ENCODE measurements around the gene FZD10.

FZD10 gene

GRCh38 chr12:130152386-130152785 is 9.9 kb upstream of the FZD10 start:
- Histone ChIP-seq H3K27ac (ENCODE audit: poor library complexity, severe bottlenecking) (no peak overlapping the region), H3K27me3 (ENCODE audit: insufficient read depth, poor library complexity, severe bottlenecking) (no peaks in the 10 kb centered on the region), H3K4me1 (ENCODE audit: insufficient read depth, poor library complexity, severe bottlenecking) (no peaks in the 10 kb centered on the region), H3K36me3 (ENCODE audit: low read depth) (no peaks in the 10 kb centered on the region), H3K4me3 (ENCODE audit: severe bottlenecking) (no peak overlapping the region), H3K9me3 (ENCODE audit: severe bottlenecking) (no peaks in the 10 kb centered on the region)
- no peak for TF ChIP-seq CTCF (IDR thresholded peaks at IDR 0.05; ENCODE audit: poor library complexity, severe bottlenecking)
- DNase-seq (ENCODE audit: low spot score) = no peak
- no peak for ATAC-seq (ENCODE audit: low read depth)

GRCh38 chr12:130153803-130154202 is 8.5 kb upstream of the FZD10 start:
- no peak for TF ChIP-seq CTCF (IDR thresholded peaks at IDR 0.05; ENCODE audit: poor library complexity, severe bottlenecking)
- Histone ChIP-seq H3K4me3 (ENCODE audit: severe bottlenecking) (no peak overlapping the region), H3K27ac (ENCODE audit: poor library complexity, severe bottlenecking) (no peak overlapping the region), H3K4me1 (ENCODE audit: insufficient read depth, poor library complexity, severe bottlenecking) (no peaks in the 10 kb centered on the region), H3K9me3 (ENCODE audit: severe bottlenecking) (no peaks in the 10 kb centered on the region), H3K36me3 (ENCODE audit: low read depth) (no peaks in the 10 kb centered on the region), H3K27me3 (ENCODE audit: insufficient read depth, poor library complexity, severe bottlenecking) (no peaks in the 10 kb centered on the region)
- DNase-seq (ENCODE audit: low spot score) = no peak
- no peak for ATAC-seq (ENCODE audit: low read depth)

GRCh38 chr12:130154276-130155070 is 7.8 kb upstream of the FZD10 start:
- Histone ChIP-seq H3K27me3 (ENCODE audit: insufficient read depth, poor library complexity, severe bottlenecking) (no peaks in the 10 kb centered on the region), H3K27ac (ENCODE audit: poor library complexity, severe bottlenecking) (no peak overlapping the region), H3K4me3 (ENCODE audit: severe bottlenecking) (no peak overlapping the region), H3K36me3 (ENCODE audit: low read depth) (no peaks in the 10 kb centered on the region), H3K4me1 (ENCODE audit: insufficient read depth, poor library complexity, severe bottlenecking) (no peaks in the 10 kb centered on the region), H3K9me3 (ENCODE audit: severe bottlenecking) (no peaks in the 10 kb centered on the region)
- TF ChIP-seq CTCF (IDR thresholded peaks at IDR 0.05; ENCODE audit: poor library complexity, severe bottlenecking) = no peak
- ATAC-seq (ENCODE audit: low read depth) = no peak
- DNase-seq (ENCODE audit: low spot score) = no peak

GRCh38 chr12:130155416-130156073 is 6.7 kb upstream of the FZD10 start:
- Histone ChIP-seq H3K27me3 (ENCODE audit: insufficient read depth, poor library complexity, severe bottlenecking) (no peaks in the 10 kb centered on the region), H3K36me3 (ENCODE audit: low read depth) (no peaks in the 10 kb centered on the region), H3K27ac (ENCODE audit: poor library complexity, severe bottlenecking) (no peak overlapping the region), H3K9me3 (ENCODE audit: severe bottlenecking) (no peaks in the 10 kb centered on the region), H3K4me1 (ENCODE audit: insufficient read depth, poor library complexity, severe bottlenecking) (no peaks in the 10 kb centered on the region), H3K4me3 (ENCODE audit: severe bottlenecking) (no peak overlapping the region)
- DNase-seq (ENCODE audit: low spot score) (no peak), ATAC-seq (ENCODE audit: low read depth) (peak; percentile 24)
- TF ChIP-seq CTCF (IDR thresholded peaks at IDR 0.05; ENCODE audit: poor library complexity, severe bottlenecking) = no peak

All from RWPE2 (cell line).